ENCODE results near the gene GPX8.

The GPX8 gene, protein sequence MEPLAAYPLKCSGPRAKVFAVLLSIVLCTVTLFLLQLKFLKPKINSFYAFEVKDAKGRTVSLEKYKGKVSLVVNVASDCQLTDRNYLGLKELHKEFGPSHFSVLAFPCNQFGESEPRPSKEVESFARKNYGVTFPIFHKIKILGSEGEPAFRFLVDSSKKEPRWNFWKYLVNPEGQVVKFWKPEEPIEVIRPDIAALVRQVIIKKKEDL
- 0 to 0.04 reads per million in 2 experiments for total RNA-seq

DNA sequence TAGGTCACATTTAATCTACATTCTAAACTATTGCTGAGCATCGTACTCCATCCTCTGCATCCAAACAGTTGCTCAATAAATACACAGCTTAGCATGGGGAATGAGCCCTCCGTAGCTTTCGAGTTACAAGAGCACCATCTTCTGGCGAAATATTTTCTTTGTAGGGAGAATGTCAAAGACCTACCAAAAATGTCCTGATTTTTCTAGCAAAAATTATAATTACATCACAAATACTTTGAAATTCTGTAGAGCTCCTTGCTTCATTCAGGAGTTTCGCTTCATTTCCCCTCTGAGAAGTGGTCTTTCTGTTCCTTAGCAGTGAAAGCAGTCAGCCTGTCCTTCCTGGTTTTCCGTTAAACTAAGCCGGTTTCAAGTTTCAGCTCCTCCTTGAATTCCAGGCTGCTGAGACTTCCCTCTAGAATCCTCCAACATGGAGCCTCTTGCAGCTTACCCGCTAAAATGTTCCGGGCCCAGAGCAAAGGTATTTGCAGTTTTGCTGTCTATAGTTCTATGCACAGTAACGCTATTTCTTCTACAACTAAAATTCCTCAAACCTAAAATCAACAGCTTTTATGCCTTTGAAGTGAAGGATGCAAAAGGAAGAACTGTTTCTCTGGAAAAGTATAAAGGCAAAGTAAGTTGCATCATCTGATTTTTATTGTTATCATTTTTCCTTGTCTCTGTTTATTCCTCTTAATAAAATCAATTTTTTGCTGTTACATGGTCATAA is at the start of gene GPX8:
Gene GPX8, plus strand, starts transcription at position 409 of the 730 bp plus-strand sequence. Its CDS starts 22 bp downstream, at position 431.
- no peak for DNase-seq (ENCODE audit: low read depth)

DNA sequence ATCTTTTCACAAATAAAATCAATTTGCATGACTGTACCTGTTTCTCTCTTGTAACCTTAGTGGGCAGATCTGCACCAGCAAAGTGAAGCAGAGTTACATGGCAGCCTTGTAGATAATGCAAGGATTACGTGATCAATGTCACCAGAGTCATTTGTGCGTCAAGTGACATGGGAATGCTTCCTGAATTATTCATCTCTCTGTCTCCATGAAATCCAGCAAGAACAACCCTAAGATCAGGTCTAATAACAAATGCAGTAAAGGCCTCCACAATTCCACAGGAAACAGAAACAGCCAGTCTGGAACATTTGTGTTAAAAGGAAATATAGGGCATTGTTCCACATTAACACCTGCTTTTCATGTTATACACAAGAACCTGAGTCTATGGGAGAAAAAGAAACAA is 49.8 kb upstream of the GPX8 start:
- DNase-seq (ENCODE audit: low read depth) = no peak

DNA sequence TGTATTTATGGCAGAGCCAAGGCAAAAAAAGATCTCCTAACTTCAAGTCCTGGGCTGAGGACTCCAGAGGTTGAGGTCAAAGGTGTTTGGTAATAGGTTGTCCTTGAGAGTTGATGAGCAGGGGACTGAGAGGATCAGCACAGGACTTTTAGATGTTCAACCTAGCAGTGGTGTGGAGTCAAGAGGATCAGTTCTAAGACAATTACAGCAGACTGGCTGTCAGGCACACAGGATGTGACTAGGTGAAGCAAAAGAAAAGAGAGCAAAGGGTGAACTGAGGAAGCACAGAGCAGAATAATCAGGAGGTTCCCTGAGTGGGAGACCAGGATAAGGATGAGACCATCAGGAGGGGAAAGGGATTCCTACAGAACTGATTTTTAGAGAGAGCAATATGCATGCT is 46.6 kb upstream of the GPX8 start:
- no peak for DNase-seq (ENCODE audit: low read depth)

DNA sequence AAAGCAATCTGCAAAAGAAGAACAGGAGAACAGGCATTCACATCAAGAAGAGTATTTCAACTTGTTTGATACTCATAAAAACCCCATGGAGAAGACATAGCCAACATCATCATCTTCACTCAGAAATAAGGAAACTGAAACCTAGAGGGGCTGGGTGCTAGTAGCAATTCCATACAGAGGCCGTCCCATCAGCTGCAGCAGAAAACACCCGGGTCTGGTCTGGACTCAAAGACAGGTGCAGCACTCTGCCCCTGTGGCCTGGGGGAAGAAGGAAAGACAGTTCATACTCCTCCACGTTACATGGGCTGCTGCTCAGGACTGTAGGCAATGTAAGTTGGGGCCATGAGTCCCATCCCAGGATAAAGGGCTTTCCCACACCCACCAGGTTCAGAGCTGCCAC is 45.9 kb upstream of the GPX8 start:
- no peak for DNase-seq (ENCODE audit: low read depth)

DNA sequence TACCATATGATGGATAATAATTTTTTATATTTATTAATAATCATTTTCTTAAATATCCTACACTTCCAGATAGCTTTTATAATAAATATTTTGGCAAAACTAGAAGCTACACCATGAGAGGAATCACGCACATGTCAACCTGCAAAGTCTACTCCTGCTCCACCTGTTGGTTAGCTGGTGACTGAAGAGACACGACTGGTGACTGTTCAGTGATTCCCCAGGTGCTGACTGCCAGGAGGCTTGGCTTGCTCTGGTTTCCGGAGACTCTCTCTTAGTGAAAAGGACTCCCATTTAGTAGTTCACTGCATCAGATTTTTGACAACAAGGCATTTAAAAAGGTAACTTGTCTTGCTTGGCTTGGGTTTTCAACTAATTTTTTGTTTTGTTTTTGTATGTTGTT is 36.6 kb upstream of the GPX8 start:
- no peak for DNase-seq (ENCODE audit: low read depth)

DNA sequence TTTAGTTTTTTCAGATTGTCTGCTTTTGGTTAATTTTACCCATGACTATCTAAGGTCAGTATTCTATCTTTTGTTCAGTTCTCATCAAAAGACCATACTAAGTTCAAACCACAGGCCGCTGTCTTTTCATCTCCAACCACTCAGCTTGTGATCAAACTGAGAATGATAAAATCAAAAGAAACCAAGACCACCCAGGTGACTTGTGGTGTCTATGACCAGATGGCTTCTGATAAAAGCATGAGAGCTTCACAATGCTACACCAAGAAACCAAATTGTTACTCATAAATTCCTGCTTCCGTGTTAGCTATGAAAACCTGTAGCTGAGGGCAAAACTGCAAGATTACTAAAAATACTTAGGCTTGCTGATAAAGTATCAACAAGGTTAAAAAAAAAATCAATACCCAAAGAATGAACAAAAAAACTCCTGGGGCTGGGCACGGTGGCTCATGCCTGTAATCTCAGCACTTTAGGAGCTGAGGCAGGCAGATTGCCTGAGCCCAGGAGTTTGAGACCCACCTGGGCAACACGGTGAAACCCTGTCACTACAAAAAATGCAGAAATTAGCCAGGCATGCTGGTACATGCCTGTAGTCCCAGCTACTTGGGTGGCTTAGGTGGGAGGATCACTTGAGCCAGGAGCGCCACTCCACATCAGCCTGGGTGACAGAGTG is 25.8 kb upstream of the GPX8 start:
- no peak for DNase-seq (ENCODE audit: low read depth)

DNA sequence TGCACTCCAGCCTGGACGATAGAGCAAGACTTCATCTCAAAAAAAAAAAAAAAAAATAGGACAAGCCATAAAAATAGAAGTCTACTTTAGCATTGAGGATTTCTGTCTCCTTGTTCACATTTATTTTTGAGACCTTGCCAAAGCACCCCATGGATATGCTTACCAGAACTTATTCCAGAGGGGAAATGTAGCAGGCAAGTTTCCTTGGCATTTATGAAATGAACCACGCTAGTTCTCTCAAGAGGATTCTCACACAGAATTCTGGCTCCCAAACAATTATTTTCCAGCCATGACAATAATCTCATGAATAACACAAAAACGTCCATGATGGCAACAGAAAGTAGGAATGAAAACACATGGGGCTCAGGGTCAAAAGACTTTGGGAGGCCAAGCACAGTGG is 23.4 kb upstream of the GPX8 start:
- DNase-seq (ENCODE audit: low read depth) = no peak

DNA sequence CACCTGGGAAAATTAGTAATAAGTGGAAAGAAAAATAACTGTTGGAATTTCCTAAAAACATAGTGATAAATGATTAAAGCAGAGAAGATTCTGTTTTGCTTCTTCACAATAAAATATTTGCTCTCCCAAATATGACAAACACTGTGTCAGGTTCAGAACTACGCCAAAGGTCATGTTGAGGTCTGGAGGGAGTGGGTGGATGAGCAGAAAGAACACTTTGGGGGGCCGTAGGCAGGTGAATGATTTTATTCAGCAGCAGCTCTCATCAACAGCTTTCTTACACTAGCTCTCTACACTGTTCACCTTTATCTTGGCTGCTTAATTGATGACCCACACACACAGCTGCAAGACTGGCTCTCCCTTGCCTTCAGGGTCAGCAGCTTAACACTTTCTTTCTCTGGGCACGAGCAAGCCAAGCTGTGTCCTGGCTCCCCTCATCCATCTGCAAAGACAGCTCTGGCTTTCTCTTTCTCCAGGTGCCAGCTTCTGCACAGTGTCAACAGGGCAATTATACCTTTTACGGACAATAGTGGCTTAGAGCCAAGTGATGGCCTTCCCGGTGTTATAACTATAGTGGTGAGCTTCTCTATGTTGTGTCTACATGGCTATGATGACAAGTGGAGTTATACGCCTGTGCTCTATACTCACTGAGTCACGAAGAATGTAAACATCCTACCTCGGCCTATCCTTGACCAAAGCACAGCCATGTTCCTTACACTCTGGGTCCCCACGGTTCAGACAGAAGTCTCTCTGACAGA is 18.9 kb upstream of the GPX8 start:
- no peak for DNase-seq (ENCODE audit: low read depth)

DNA sequence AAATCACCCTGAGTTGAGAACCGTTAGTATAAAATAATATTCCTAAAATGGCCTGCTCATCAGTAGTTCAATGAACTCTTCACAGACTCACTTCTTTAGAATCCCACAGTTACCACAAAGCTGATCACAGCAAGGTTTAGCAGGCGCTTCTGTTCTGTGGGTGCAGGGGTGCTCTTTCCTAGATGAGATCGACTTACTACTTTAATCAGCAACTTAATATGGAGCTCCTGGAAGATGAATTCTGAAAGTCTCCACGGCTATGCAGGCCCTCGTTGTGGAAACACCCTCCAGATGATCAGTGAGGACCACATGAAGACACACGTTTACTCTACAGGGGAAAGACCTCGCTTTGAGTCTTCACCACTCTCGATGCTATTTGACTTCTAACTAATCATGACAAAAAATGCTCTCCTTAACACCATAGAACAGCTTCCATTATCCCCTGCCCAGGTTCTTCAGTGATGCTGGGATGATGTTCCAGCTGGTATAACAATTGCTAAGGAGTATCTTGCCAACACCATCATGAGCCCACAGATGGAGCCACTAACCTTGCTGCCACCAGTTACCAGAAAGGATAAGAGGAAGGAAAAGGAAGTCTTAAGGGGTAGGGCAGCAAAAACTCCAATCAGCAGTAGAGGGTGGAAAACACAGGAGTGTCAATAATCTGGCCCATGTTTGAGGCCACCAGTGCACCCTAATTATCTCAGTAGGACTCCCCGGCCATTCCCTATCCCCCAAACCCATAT is 17.9 kb upstream of the GPX8 start:
- no peak for DNase-seq (ENCODE audit: low read depth)

DNA sequence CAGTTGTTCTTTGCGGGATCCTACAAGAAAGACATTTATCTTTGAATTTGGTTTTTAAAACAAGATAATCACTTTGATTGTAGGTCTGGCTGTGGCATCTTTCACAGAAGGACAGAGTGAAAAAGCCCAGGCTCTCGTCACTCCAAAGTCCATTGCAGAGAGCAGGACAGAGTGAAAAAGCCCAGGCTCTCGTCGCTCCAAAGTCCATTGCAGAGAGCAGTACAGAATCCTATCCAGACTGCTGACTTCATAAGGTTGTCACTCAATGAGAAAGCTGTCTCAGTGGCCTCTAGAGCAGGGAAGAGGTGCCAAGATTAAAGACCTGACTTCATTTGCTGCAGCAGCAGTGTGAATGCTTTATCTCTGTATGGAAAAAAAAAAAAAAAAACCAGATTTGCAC is 16.3 kb upstream of the GPX8 start:
- DNase-seq (ENCODE audit: low read depth) = no peak

DNA sequence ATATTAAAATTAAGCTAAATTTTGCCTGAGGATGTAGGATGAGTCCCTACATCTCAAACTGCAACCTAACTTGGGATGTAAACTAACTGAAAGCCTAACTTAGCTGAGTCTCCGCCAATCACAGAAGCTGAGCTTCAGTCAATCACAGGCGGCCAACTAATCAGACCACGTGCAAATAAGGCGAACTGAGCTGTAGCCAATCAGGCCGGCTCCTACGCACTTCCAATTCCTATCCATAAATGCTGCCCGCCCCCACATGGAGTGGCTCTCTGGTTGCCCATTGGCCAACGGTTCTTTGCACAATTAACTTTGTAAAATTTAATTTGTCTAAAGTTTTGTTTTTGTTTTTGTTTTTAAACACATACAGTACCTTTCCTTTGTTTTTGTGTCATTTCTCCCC is 13.9 kb upstream of the GPX8 start:
- no peak for DNase-seq (ENCODE audit: low read depth)

DNA sequence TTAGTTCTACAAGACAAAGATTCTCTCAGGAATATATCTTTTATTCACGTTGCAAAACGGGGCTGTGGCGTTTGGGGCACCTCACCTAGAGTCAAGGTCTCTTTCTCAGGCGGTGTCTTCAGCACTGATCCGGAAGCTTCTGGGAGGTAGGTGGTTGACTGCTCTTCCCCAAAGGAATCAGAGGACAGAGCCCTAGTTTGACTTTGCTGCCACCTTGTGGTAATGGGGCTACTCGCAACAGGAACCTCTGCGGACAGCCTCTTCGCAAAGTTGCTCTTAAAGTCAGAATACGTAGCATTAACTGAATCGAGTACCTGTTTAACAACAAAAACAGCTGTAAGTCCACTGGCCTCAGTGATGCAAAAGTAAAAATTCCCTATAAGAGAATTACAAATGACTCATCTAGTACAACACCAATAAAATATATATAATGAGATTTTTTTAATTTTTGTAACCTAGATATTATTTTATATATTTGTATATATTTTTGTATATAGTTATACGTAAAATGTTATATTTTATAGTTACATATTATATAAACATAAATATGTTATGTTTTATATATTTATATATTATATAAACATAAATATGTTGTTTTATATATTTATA is 13.3 kb upstream of the GPX8 start:
- DNase-seq (ENCODE audit: low read depth) = peak; percentile 74

DNA sequence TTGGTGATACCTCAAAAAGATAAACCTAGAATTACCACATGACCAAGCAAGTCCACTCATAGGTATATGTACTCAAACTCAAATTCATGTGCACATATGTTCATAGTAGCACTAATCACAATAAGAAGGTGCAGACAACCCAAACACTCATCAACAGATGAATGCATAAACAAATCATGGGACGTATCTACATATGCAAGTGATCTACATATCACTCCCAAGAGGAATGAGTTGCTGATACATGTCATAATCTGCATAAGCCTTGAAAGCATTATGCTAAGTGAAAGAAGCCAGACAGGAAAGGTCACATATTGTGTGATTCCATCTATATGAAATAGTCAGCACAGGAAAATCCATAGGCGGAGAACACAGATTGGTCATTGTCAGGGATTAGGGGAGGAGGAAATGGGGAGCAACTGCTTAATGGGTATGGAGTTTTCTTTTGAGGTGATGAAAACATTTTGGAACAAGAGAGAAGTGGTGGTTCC is 10.6 kb upstream of the GPX8 start:
- DNase-seq (ENCODE audit: low read depth) = no peak

DNA sequence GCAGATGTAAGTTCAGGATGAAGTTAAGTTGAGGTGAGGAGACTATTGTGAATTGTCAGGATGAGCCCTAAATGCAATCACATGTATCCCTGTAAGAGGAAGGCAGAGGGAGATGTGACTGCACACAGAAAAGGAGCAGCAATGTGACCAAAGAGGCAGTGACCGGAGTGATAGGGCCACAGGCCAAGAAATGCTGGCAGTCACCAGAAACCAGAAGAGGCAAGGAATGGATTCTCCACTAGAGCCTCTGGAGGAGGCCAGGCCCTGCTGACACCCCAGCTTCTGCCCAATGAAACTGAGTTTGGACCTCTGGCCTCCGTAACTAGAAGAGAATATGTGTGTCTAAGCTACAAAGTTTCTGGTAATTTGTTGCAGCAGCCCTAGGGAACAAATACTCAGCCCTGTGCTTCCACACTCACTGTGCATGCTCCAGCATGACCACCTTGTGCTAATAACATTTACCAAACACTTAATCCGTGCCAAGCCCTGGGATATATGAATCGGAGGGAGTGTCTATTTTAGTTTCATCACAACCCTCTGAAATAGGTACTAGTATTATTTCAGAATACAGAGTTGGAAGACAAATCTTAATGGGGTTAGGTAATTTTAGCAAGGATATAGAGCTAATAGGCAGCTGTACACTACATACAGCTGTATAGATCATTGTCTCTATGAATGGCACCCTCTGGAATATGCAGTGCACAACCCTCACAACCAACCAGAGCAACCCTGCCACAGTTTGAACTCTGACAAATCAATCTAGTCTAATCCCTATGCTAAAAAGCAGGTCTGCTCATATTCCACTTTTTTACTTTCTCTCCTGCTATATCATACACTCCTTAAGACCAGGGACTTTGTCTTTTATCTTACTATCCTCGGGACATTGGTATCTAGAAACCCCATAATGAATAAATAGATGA is 7.8 kb upstream of the GPX8 start:
- no peak for DNase-seq (ENCODE audit: low read depth)

DNA sequence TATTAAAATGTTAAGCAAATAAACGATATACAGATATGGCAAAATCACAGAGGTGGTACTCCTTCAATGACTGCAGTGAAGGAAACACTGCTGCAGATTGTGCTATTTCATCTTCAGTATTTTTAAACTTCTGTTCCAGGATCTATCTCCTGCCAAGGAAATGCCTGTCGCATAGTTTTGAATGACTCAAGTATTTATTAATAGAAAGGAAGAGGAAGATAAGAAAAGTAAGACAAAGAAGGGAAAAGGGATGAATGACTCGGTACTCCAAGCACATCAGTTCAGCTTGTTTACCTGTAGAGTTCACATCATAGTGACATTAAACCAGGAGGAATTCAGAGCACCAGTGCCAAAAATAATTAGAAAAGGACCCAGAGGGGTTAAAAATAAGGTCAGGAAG is 5.1 kb upstream of the GPX8 start:
- no peak for DNase-seq (ENCODE audit: low read depth)

DNA sequence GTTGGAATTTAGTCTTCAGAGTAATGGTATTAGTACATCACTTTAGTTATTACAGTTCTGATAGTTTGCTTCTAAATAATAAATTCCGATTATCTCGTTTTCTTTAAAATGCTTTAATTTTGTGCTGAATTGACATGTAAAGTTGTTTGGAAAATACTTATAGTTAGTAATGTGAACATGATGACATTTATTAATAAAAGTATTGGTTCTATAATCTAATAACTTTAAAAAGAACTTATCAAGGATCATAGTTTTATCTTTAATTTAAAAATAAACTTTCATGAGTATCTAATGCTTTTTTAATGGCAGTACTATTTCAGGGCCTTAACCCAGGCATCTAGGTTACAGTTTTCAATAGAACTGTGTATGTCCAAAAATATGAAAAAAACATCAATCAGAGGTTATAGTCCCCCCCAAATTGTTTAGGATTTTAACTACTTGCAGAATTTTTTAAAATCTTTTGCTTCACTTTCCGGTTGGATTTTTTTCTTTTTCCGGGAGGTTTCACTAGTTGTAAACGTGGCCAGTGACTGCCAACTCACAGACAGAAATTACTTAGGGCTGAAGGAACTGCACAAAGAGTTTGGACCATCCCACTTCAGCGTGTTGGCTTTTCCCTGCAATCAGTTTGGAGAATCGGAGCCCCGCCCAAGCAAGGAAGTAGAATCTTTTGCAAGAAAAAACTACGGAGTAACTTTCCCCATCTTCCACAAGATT is 680 bp downstream of the GPX8 start:
- no peak for DNase-seq (ENCODE audit: low read depth)

DNA sequence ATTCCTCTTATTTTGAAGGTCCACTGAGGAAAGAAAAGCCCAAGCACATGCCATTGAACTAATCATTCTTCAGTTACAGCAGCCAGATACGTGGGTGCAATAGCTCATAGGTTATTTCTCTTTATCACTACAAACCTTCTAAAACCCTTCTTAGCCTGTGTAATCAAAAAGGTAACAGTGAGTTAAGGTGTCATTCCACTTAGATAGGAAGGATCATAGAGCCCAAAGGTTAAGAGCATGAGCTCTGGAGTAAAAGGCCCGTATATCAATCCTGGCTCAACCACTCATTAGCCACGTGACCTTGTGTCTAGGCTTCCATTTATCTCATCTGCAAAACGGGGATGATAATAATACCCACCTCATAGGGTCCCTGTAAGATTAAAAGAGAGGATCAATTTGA is 2.7 kb downstream of the GPX8 start:
- DNase-seq (ENCODE audit: low read depth) = no peak

DNA sequence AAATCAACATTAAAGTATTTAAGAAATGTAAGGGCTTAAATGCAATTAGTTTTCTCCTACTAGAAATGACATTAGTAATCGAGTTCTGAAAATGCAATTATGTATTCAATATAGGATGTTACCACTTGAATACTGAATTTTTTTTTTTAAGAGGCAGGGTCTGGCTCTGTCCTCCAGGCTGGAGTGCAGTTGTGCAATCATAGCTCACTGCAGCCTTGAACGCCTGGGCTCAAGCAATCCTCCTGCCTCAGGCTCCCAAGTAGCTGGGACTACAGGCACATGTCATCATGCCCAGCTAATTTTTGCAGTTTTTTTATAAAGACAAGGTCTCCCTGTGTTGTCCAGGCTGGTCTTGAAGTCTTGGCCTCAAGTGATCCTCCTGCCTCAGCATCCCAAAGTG is 11.5 kb downstream of the GPX8 start:
- no peak for DNase-seq (ENCODE audit: low read depth)

Data from T follicular helper cell (primary cell).